Aorta (tissue), 5 donors: ENCODE measurements around the gene PPP2R5C. TPM values are rescaled to one million over a fixed set of nuclear protein-coding genes. Genes with fewer than 3 reads are reported as not detected.

Source experiments
- ATAC-seq: fragments of 200-7000 bp; cut with Tn5 transposase; one replicate; pipeline ENCODE4 v1.9.1; 2022; ENCODE audit warnings: moderate library complexity; ENCODE audit not compliant: low FRiP score
- DNase-seq, 2 donors: peaks; one replicate each; pipeline ENCODE4 v3.0.0-alpha.2; 2020
- H3K27ac ChIP-seq, 2 donors: one replicate each; pipeline ENCODE4 v1.5.1; 2013; ENCODE audit warnings: low read length in 2 of 2, mild to moderate bottlenecking in 2 of 2, moderate library complexity in 2 of 2, control low read depth in 1 of 2, inconsistent platforms in 1 of 2, low read depth in 1 of 2
- H3K27me3 ChIP-seq, 2 donors: one replicate each; pipeline ENCODE4 v1.6.1; 2013; ENCODE audit warnings: control low read depth in 1 of 2, low read length in 1 of 2, mild to moderate bottlenecking in 1 of 2, moderate library complexity in 1 of 2; ENCODE audit not compliant: insufficient read depth in 2 of 2, control insufficient read depth in 1 of 2
- H3K36me3 ChIP-seq, 2 donors: one replicate each; pipeline ENCODE4 v1.6.1; 2013; ENCODE audit warnings: control low read depth in 1 of 2, low read length in 1 of 2, mild to moderate bottlenecking in 1 of 2; ENCODE audit not compliant: insufficient read depth in 2 of 2, control insufficient read depth in 1 of 2
- H3K4me1 ChIP-seq, 2 donors: one replicate each; pipeline ENCODE4 v1.6.1; 2013; ENCODE audit warnings: low read length in 2 of 2, control low read depth in 1 of 2, mild to moderate bottlenecking in 1 of 2, moderate library complexity in 1 of 2; ENCODE audit not compliant: insufficient read depth in 2 of 2, control insufficient read depth in 1 of 2
- H3K4me3 ChIP-seq, 2 donors: one replicate each; pipeline ENCODE4 v1.5.1; 2013; ENCODE audit warnings: low read length in 2 of 2, control low read depth in 1 of 2, mild to moderate bottlenecking in 1 of 2
- H3K9me3 ChIP-seq: one replicate; pipeline ENCODE4 v1.6.1; 2013; ENCODE audit warnings: mild to moderate bottlenecking, low read length; ENCODE audit not compliant: control insufficient read depth
- WGBS, 2 donors: extraction: QIAGEN DNeasy Blood & Tissue Kit; methylation state at CpG; one replicate each; pipeline ENCODE4 v1.1.7; 2013; 5-methylcytosine and 5-hydroxymethylcytosine counted together
- intact Hi-C, 2 donors: fragments of 100-400 bp; cut with DNase I; formaldehyde crosslinking; loops; one replicate each; pipeline versions ENCODE4 v1.14.2 to v1.15.0; 2022
- polyA plus RNA-seq, 2 donors: library from polyadenylated mRNA; stranded (reverse); fragments of 200-250 nt; gene quantifications; one replicate each; pipeline ENCODE4 v1.2.3, GENCODE V29; 2013
- total RNA-seq, 2 donors: library from RNA; stranded (reverse); fragmentation: NEBNext Ultra II Directional; extraction: Animal tissue kit (Norgen Biotek cat#: 25700); gene quantifications; one replicate each; pipeline ENCODE4 v1.2.1, GENCODE V29; 2021
- donor health status: healthy with polysubstance abuse.
- donor health status: Bipolar disorder and iron deficiency.
- donor health status: DM: no; HTN: no; CAD: no.
- donor health status: DM: no; HTN: no; CAD: no.
- donor health status: DM: yes; HTN: yes; CAD: no.

The PPP2R5C gene
- total and polyA plus RNA-seq, 4 donors: 64.0 to 155 (median 115) TPM

DNA sequence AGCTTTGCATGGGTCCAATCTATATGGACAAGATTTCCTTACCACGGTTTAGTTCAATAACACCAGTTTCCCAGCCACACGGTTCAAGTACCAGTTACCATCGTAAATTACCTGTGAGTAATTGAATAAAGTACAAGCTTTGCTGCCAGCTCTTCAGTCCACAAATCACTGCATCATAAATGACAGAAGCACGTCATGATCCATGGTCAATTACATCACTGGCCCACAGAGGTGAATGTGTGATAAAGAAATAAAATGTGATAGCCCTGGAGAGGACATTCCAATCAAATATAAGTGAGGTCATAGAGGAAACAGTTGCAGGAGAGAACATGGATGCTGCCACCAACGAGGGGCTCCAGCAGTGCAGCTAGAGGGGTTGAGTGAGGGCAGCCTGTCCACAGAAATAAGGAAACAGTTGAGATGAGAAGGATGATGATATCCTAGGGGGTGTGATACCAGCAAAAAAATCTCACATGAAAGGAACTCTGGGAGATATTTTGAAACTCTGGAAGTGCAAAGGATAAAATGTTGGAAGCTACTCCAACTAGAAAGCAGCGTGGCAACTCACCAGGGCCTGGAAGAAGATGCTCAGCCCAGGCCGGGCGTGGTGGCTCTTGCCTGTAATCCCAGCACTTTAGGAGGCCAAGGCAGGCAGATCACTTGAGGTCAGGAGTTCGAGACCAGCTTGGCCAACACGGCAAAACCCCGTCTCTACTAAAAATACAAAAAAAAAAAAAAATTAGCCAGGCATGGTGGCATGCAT lies 197.1 kb downstream of the PPP2R5C start:
- ATAC-seq: no peak
- no peak for DNase-seq
- Histone ChIP-seq H3K27ac (no peak overlapping the region), H3K9me3 (no peaks in the 10 kb centered on the region), H3K4me3 (no peak overlapping the region), H3K36me3 (no peaks in the 10 kb centered on the region), H3K27me3 (no peaks in the 10 kb centered on the region), H3K4me1 (no peaks in the 10 kb centered on the region)
- 79 to 80% methylated on average over 11 of the region's 11 CpGs for WGBS, 2 donors
- intact Hi-C loops: no loop called here

- H3K27ac ChIP-seq: no peak overlapping the region
- H3K36me3 ChIP-seq: no peaks in the 10 kb centered on the region
- ATAC-seq: no peak
- no peaks in the 10 kb centered on the region for H3K27me3 ChIP-seq
- intact Hi-C loops: no loop called here
- H3K9me3 ChIP-seq: no peaks in the 10 kb centered on the region
- H3K4me3 ChIP-seq: no peak overlapping the region
- DNase-seq: no peak
- 81 to 82% methylated on average over 2 of the region's 2 CpGs for WGBS, 2 donors
- H3K4me1 ChIP-seq: no peaks in the 10 kb centered on the region
These were observed 197.8 kb downstream of the PPP2R5C start for GRCh38 chr14:101959277-101959676.

DNA sequence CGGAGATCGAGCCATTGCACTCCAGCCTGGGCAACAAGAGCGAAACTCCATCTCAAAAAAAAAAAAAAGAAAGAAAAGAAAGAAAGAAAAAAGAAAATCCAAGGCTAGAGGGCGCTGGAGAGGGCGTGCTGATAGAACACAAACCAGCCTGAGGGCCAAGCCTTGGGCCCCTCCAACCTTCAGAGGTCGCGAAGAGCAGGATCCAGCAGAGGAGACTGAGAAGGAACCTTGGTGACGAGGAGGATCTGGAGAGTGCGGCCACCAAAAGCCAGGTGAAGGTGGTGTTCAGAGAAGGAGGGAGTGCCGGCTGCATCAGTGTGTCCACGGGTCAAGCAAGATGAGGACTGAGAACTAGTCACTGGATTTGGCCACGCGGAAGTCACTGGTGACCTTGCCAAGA lies 198.7 kb downstream of the PPP2R5C start:
- no peak for ATAC-seq
- Histone ChIP-seq H3K4me3 (no peak overlapping the region), H3K27ac (no peak overlapping the region), H3K27me3 (no peaks in the 10 kb centered on the region), H3K4me1 (no peaks in the 10 kb centered on the region), H3K9me3 (no peaks in the 10 kb centered on the region), H3K36me3 (no peaks in the 10 kb centered on the region)
- 42 to 48% methylated on average over 13 of the region's 13 CpGs for WGBS, 2 donors
- DNase-seq: no peak
- intact Hi-C loops: loop anchor here (5.0 to 10.0 kb wide), 2 partner anchors 127 to 355 kb away; partner anchors contain the start of genes HSP90AA1 (in 1 of the 2) and ZNF839 (in 1 of the 2)

DNA sequence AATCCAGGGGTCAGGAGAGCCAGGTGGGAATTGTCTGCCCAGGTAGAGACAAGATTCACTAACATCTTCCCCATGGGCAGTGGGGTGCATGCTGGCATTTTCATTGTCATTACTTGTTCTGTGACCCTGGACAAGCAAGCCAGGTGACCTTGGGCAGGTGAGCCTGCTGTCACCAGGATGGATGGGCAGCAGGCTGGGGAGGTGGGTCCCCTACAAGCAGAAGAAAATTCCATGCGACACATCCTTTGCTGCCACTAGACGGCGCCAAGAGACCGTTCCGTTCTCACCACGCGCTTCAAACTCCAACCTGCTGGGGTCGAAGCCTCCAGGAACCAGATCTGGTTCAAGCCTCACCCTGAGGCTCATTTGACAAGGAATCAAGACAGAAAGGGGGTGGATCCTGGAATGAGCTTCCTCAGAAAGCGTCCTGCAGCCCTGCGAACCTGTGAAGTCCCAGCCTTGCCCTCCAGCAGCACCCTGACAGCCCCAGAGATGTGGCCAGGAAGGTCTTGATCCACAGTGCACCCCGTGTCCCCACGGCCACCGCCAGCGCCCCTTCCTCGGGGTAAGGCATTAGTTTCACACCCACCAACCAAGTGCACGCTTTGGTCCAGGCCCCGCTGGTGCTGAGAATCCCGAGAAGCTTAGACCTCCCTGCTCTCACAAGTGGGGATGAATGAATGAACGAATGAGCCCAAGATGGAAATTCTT lies 199.7 kb downstream of the PPP2R5C start:
- H3K9me3 ChIP-seq: no peaks in the 10 kb centered on the region
- no peaks in the 10 kb centered on the region for H3K36me3 ChIP-seq
- intact Hi-C loops: loop anchor here (5.0 to 10.0 kb wide), 2 partner anchors 126 to 354 kb away; partner anchors contain the start of genes HSP90AA1 (in 1 of the 2) and ZNF839 (in 1 of the 2)
- H3K4me1 ChIP-seq: no peaks in the 10 kb centered on the region
- DNase-seq: peak; percentile 85 to 92
- H3K27ac ChIP-seq: no peak overlapping the region
- no peak overlapping the region for H3K4me3 ChIP-seq
- H3K27me3 ChIP-seq: no peaks in the 10 kb centered on the region
- ATAC-seq: peak; percentile 56
- 32 to 34% methylated on average over 19 of the region's 19 CpGs for WGBS, 2 donors

GRCh38 chr14:101961746-101962502 lies 200.4 kb downstream of the PPP2R5C start:
- 87 to 88% methylated on average over 9 of the region's 9 CpGs for WGBS, 2 donors
- Histone ChIP-seq H3K27ac (no peak overlapping the region), H3K9me3 (no peaks in the 10 kb centered on the region), H3K36me3 (no peaks in the 10 kb centered on the region), H3K4me1 (no peaks in the 10 kb centered on the region), H3K27me3 (no peaks in the 10 kb centered on the region), H3K4me3 (no peak overlapping the region)
- DNase-seq (no peak), ATAC-seq (no peak)
- intact Hi-C loops: loop anchor here (5.0 to 10.0 kb wide), 2 partner anchors 125 to 353 kb away; partner anchors contain the start of genes HSP90AA1 (in 1 of the 2) and ZNF839 (in 1 of the 2)

GRCh38 chr14:101962503-101962874 lies 201.0 kb downstream of the PPP2R5C start:
- Histone ChIP-seq H3K27me3 (no peaks in the 10 kb centered on the region), H3K9me3 (no peaks in the 10 kb centered on the region), H3K27ac (no peak overlapping the region), H3K36me3 (no peaks in the 10 kb centered on the region), H3K4me1 (no peaks in the 10 kb centered on the region), H3K4me3 (no peak overlapping the region)
- DNase-seq: no peak
- WGBS, 2 donors: 39 to 41% methylated on average over 5 of the region's 5 CpGs
- no peak for ATAC-seq
- intact Hi-C loops: loop anchor here (5.0 to 10.0 kb wide), 2 partner anchors 125 to 352 kb away; partner anchors contain the start of genes HSP90AA1 (in 1 of the 2) and ZNF839 (in 1 of the 2)

GRCh38 chr14:101963052-101963451 lies 201.5 kb downstream of the PPP2R5C start:
- no peaks in the 10 kb centered on the region for H3K9me3 ChIP-seq
- H3K36me3 ChIP-seq: no peaks in the 10 kb centered on the region
- no peaks in the 10 kb centered on the region for H3K27me3 ChIP-seq
- H3K4me1 ChIP-seq: no peaks in the 10 kb centered on the region
- DNase-seq (no peak), ATAC-seq (no peak)
- H3K4me3 ChIP-seq: no peak overlapping the region
- H3K27ac ChIP-seq: no peak overlapping the region
- intact Hi-C loops: loop anchor here (5.0 to 10.0 kb wide), 2 partner anchors 124 to 352 kb away; partner anchors contain the start of genes HSP90AA1 (in 1 of the 2) and ZNF839 (in 1 of the 2)
- WGBS, 2 donors: 89 to 90% methylated on average over 5 of the region's 5 CpGs

- ATAC-seq (no peak), DNase-seq (no peak)
- 41 to 45% methylated on average over 20 of the region's 20 CpGs for WGBS, 2 donors
- Histone ChIP-seq H3K36me3 (no peaks in the 10 kb centered on the region), H3K27me3 (no peaks in the 10 kb centered on the region), H3K4me1 (no peaks in the 10 kb centered on the region), H3K9me3 (no peaks in the 10 kb centered on the region), H3K4me3 (no peak overlapping the region), H3K27ac (no peak overlapping the region)
- intact Hi-C loops: loop anchor here (2.0 to 10.0 kb wide), 4 partner anchors 17 to 351 kb away; partner anchors contain the start of genes HSP90AA1 (in 2 of the 2) and ZNF839 (in 1 of the 2)
These were observed 202.3 kb downstream of the PPP2R5C start for GRCh38 chr14:101963656-101964296.
